HepG2 (cell line): ENCODE data around the gene CEP135. TPM values are rescaled to one million over a fixed set of nuclear protein-coding genes. Genes with fewer than 3 reads are reported as not detected.

Experiments used
- ATAD3A ChIP-seq: sonication (generic); formaldehyde crosslinking; IDR thresholded peaks from 2 replicates; pipeline ENCODE4 v1.4.0; 2020; ENCODE audit warnings: missing genetic modification reagents
- ATF7-NPFF ChIP-seq: sonication (generic); formaldehyde crosslinking; IDR thresholded peaks from 2 replicates; pipeline ENCODE4 v1.8.1; 2023; ENCODE audit warnings: mild to moderate bottlenecking, low read depth, missing genetic modification reagents, moderate library complexity
- FOSL2 ChIP-seq: sonication (generic); formaldehyde crosslinking; IDR thresholded peaks from 2 replicates; pipeline ENCODE4 v1.4.0; 2020; ENCODE audit warnings: missing genetic modification reagents
- FOXK2 ChIP-seq: fragments of 450-650 bp; IDR thresholded peaks from 2 replicates; pipeline ENCODE4 v1.6.1; 2016
- ISX ChIP-seq: sonication (generic); formaldehyde crosslinking; conservative IDR thresholded peaks from 2 replicates; pipeline ENCODE4 v1.5.0; 2020; ENCODE audit warnings: missing genetic modification reagents
- MATR3 ChIP-seq: sonication (generic); formaldehyde crosslinking; IDR thresholded peaks from 2 replicates; pipeline ENCODE4 v1.4.0; 2020; ENCODE audit warnings: missing genetic modification reagents
- NCOA5 ChIP-seq: sonication (generic); formaldehyde crosslinking; IDR thresholded peaks from 2 replicates; pipeline ENCODE4 v1.4.0; 2020; ENCODE audit warnings: missing genetic modification reagents
- NRL ChIP-seq: sonication (generic); formaldehyde crosslinking; IDR thresholded peaks from 2 replicates; pipeline ENCODE4 v1.5.0; 2020; ENCODE audit warnings: missing genetic modification reagents, mild to moderate bottlenecking, moderate library complexity, borderline replicate concordance
- PHB2 ChIP-seq: fragments of 450-650 bp; IDR thresholded peaks from 2 replicates; pipeline ENCODE4 v1.6.1; 2018; ENCODE audit not compliant: partially characterized antibody
- PTBP1 ChIP-seq: fragments of 200-400 bp; formaldehyde crosslinking; IDR thresholded peaks from 2 replicates; pipeline ENCODE4 v1.6.1; 2018; ENCODE audit warnings: low read length, low read depth; ENCODE audit not compliant: poor library complexity, severe bottlenecking
- RORA ChIP-seq: sonication (generic); formaldehyde crosslinking; IDR thresholded peaks from 2 replicates; pipeline ENCODE4 v1.5.0; 2020; ENCODE audit warnings: mild to moderate bottlenecking, missing genetic modification reagents, moderate library complexity
- TARDBP ChIP-seq: sonication (generic); formaldehyde crosslinking; IDR thresholded peaks from 2 replicates; pipeline ENCODE4 v1.8.0; 2022; ENCODE audit warnings: mild to moderate bottlenecking, missing genetic modification reagents
- TCF12 ChIP-seq, 2 experiments: fragments of 450-650 bp in 1 of 2; sonication (generic) in 1 of 2; formaldehyde crosslinking in 1 of 2; IDR thresholded peaks; 2 replicates each; pipeline versions ENCODE4 v1.6.1 to v1.8.0; 2017 to 2022; ENCODE audit warnings: antibody characterized with exemption in 1 of 2, mild to moderate bottlenecking in 1 of 2, missing genetic modification reagents in 1 of 2, moderate library complexity in 1 of 2
- YEATS2 ChIP-seq: sonication (generic); formaldehyde crosslinking; IDR thresholded peaks from 2 replicates; pipeline ENCODE4 v1.4.0; 2020; ENCODE audit warnings: missing genetic modification reagents, borderline replicate concordance
- ZFP37 ChIP-seq: sonication (generic); formaldehyde crosslinking; IDR thresholded peaks from 2 replicates; pipeline ENCODE4 v1.4.0; 2020; ENCODE audit warnings: missing genetic modification reagents, borderline replicate concordance
- ZNF20 ChIP-seq: sonication (generic); formaldehyde crosslinking; IDR thresholded peaks from 2 replicates; pipeline ENCODE4 v1.4.0; 2020; ENCODE audit warnings: mild to moderate bottlenecking, moderate library complexity, missing genetic modification reagents
- ZNF33B ChIP-seq: sonication (generic); formaldehyde crosslinking; IDR thresholded peaks from 2 replicates; pipeline ENCODE4 v1.5.1; 2020; ENCODE audit warnings: mild to moderate bottlenecking, missing genetic modification reagents
- ZNF562 ChIP-seq: sonication (generic); formaldehyde crosslinking; IDR thresholded peaks from 2 replicates; pipeline ENCODE4 v1.8.0; 2022; ENCODE audit warnings: missing genetic modification reagents, borderline replicate concordance
- ZNF616 ChIP-seq: sonication (generic); formaldehyde crosslinking; IDR thresholded peaks from 2 replicates; pipeline ENCODE4 v1.5.0; 2020; ENCODE audit warnings: low read depth, mild to moderate bottlenecking, missing genetic modification reagents
- ZNF678 ChIP-seq: sonication (generic); formaldehyde crosslinking; IDR thresholded peaks from 2 replicates; pipeline ENCODE4 v1.4.0; 2020; ENCODE audit warnings: mild to moderate bottlenecking, missing genetic modification reagents
- ZNF790 ChIP-seq: sonication (generic); formaldehyde crosslinking; IDR thresholded peaks from 2 replicates; pipeline ENCODE4 v1.8.0; 2022; ENCODE audit warnings: missing genetic modification reagents, mild to moderate bottlenecking, borderline replicate concordance
- polyA plus RNA-seq, 8 experiments: library from polyadenylated mRNA; depleted of rRNA in 3 of 8; stranded (reverse) in 7 of 8; unstranded in 1 of 8; fragments of >200 nt; fragmentation: Illumina TruSeq in 4 of 8; extraction: Trizol in 4 of 8; gene quantifications; 2 replicates each; pipeline versions ENCODE4 v1.2.1 to v1.2.3, GENCODE V29; 2011 to 2016; ENCODE audit warnings: low read depth in 4 of 8, missing spikeins in 1 of 8, mixed read lengths in 1 of 8; ENCODE audit not compliant: insufficient read depth in 1 of 8
- total RNA-seq, 5 experiments: library from RNA; depleted of rRNA; stranded (reverse); fragments of >200 nt; fragmentation: Illumina TruSeq; extraction: Trizol; gene quantifications; 2 replicates each; pipeline ENCODE4 v1.2.3, GENCODE V29; 2016; ENCODE audit warnings: low read depth in 1 of 5
- TF ChIP-seq, protein P1 (sequence below): IDR thresholded peaks from 2 replicates; pipeline ENCODE4 v1.4.0; 2020; ENCODE audit warnings: mild to moderate bottlenecking, missing genetic modification reagents
- TF ChIP-seq, protein P2 (sequence below): sonication (generic); formaldehyde crosslinking; IDR thresholded peaks from 2 replicates; pipeline ENCODE4 v1.8.1; 2023; ENCODE audit warnings: mild to moderate bottlenecking, missing genetic modification reagents

Gene CEP135
- total and polyA plus RNA-seq, 2 of the 13 experiments (the other 11 are each of a cell fraction or from before 2014, with no cell fraction given): 1.7 to 8.8 TPM

DNA sequence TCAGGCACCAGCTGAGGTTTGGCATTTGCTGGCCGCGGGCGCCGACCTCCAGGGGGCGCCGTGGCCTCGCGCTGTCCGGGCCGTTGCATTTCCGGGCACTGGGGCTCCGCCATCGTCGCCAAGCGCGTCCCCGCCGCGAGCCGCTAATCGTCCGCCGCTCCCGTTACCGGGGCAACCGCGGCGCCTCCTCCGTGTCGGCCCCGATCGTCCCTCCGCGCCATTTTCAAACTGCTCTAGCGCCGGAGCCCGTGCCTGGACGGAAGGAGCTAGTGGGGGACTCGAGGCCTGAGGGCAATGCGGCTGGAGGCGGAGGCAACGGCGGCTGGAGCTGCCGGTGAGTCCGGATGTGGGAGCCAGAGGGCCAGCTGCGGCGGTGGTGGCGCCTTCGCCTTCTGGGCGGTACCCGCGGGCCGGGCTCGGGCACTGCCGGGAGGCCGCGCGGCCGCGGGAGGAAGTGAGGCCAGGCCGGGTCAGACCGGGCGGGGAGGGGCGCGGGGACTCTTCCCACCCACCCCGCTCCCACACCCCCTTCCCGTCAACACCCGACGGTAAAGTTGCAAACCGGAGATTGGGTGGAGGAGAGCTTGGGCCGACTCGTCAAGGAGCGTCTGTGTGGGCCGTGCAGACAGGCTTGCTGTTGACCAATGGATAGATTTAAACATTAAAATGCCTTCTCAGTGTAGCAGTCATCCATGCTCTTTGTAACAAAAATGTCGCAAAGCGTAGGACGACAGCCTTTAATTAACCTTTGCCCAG is at the start of gene CEP135 (continued):
- TF ChIP-seq, protein P1, sequence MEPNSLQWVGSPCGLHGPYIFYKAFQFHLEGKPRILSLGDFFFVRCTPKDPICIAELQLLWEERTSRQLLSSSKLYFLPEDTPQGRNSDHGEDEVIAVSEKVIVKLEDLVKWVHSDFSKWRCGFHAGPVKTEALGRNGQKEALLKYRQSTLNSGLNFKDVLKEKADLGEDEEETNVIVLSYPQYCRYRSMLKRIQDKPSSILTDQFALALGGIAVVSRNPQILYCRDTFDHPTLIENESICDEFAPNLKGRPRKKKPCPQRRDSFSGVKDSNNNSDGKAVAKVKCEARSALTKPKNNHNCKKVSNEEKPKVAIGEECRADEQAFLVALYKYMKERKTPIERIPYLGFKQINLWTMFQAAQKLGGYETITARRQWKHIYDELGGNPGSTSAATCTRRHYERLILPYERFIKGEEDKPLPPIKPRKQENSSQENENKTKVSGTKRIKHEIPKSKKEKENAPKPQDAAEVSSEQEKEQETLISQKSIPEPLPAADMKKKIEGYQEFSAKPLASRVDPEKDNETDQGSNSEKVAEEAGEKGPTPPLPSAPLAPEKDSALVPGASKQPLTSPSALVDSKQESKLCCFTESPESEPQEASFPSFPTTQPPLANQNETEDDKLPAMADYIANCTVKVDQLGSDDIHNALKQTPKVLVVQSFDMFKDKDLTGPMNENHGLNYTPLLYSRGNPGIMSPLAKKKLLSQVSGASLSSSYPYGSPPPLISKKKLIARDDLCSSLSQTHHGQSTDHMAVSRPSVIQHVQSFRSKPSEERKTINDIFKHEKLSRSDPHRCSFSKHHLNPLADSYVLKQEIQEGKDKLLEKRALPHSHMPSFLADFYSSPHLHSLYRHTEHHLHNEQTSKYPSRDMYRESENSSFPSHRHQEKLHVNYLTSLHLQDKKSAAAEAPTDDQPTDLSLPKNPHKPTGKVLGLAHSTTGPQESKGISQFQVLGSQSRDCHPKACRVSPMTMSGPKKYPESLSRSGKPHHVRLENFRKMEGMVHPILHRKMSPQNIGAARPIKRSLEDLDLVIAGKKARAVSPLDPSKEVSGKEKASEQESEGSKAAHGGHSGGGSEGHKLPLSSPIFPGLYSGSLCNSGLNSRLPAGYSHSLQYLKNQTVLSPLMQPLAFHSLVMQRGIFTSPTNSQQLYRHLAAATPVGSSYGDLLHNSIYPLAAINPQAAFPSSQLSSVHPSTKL (CRISPR knock-in tag): peak; percentile 63
- TF ChIP-seq FOSL2 (CRISPR knock-in tag) (no peak; the same call in 1 of the 2 replicates), NRL (CRISPR knock-in tag) (peak; percentile 62; the same call in 1 of the 2 replicates), ZNF20 (CRISPR knock-in tag) (no peak), RORA (CRISPR knock-in tag) (no peak), ATAD3A (0 out of 2 replicates have a peak, but pooled peaks have one; percentile 27), ISX (CRISPR knock-in tag) (0 out of 2 replicates have a peak, but pooled peaks have one; percentile 58), ATF7-NPFF (CRISPR knock-in tag) (peak; percentile 97), ZNF33B (CRISPR knock-in tag) (peak; percentile 69; the same call in 1 of the 2 replicates), FOXK2 (no peak), ZNF678 (no peak; the same call in 1 of the 2 replicates), PTBP1 (no peak), MATR3 (CRISPR knock-in tag) (no peak), PHB2 (no peak), ZNF562 (CRISPR knock-in tag) (no peak), ZNF790 (CRISPR knock-in tag) (no peak), ZNF616 (CRISPR knock-in tag) (peak; percentile 69; the same call in 1 of the 2 replicates), ZFP37 (CRISPR knock-in tag) (0 out of 2 replicates have a peak, but pooled peaks have one; percentile 28), TARDBP (CRISPR knock-in tag) (peak; percentile 82; the same call in 1 of the 2 replicates), NCOA5 (CRISPR knock-in tag) (no peak), TCF12 (IDR thresholded peaks at IDR 0.05) (no peak), TCF12 (CRISPR knock-in tag; IDR thresholded peaks at IDR 0.05) (peak; percentile 79; the same call in 1 of the 2 replicates), YEATS2 (CRISPR knock-in tag) (peak; percentile 66; the same call in 1 of the 2 replicates)
- TF ChIP-seq, protein P2, sequence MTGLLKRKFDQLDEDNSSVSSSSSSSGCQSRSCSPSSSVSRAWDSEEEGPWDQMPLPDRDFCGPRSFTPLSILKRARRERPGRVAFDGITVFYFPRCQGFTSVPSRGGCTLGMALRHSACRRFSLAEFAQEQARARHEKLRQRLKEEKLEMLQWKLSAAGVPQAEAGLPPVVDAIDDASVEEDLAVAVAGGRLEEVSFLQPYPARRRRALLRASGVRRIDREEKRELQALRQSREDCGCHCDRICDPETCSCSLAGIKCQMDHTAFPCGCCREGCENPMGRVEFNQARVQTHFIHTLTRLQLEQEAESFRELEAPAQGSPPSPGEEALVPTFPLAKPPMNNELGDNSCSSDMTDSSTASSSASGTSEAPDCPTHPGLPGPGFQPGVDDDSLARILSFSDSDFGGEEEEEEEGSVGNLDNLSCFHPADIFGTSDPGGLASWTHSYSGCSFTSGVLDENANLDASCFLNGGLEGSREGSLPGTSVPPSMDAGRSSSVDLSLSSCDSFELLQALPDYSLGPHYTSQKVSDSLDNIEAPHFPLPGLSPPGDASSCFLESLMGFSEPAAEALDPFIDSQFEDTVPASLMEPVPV (CRISPR knock-in tag): peak; percentile 85; the same call in 1 of the 2 replicates
